IPS-18c (cell line): ENCODE measurements around the gene ITGB5.

Source experiments
- H3K4me3 ChIP-seq: 2 replicates; pipeline ENCODE4 v1.7.0; 2013; ENCODE audit warnings: low read depth, mild to moderate bottlenecking, low read length, moderate library complexity; ENCODE audit not compliant: insufficient read depth
- H3K9me3 ChIP-seq: one replicate; pipeline ENCODE4 v1.6.1; 2013; ENCODE audit warnings: mild to moderate bottlenecking, low read length, moderate library complexity; ENCODE audit not compliant: control insufficient read depth, insufficient read depth

Gene ITGB5

DNA sequence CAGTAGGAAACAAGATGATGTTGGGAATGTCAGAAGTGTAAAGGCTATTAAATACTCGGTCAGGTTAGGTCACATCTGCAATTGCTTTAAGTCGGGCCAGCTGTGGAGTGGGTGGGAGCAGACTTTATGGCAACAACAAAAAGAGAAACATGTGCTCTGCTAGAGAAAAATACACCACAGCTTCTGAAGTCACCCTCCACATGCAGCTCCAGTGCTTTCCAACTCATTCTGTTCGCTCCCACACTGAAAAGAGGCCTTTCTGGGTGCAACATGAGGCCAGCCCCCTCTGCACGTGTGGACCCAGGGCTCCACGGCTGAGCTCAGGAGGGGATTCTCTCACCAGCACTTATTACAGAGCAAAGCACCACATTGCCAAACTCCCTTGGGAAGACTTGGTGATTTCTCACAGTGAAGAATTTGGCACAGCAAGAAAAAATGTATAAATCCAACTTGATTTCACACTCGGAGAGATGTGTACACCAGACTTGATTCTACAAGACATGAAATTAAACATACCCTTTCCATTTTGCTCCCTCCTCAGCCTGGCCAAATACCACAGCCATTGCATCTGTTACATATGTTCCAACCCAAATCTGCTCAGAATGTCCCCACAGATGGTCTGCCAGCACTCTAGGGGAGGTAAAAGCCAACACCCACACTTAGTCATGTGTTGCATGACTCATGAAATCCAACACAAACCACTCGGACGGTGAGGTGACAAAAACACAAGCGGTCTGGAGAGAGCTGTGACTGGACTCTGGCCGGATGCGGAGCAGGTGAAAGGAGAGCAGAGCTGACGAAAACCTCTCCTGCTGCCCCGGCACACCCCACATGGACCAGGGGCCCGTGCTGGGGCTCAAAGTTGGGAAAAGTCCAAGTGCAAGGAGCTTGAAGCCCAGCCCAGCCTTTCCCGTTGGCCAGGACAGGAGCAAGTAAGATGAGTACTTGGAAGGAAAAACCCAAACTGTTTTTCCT lies 74.6 kb downstream of the ITGB5 start:
- Histone ChIP-seq H3K4me3 (no peak overlapping the region), H3K9me3 (no peaks in the 10 kb centered on the region)

DNA sequence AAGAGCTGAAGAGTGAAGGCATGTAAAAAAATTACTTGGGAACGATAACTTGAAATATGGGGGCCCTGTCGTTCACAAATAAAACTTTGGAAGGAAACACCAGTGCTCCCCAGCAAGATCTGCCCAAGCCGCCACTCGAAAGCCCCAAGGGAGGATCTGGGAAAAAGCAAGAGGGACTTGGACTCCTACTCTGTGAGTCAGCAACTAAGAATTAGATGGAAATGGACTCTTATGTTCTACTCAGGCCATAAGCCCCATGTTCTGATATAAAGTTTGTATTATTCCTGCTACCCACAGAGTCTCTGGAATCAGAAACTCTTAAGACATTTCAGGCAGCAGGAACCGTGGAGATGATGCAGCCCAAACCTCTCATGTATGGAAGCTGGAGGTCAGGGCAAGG lies 75.7 kb downstream of the ITGB5 start:
- Histone ChIP-seq H3K9me3 (no peaks in the 10 kb centered on the region), H3K4me3 (no peak overlapping the region)

DNA sequence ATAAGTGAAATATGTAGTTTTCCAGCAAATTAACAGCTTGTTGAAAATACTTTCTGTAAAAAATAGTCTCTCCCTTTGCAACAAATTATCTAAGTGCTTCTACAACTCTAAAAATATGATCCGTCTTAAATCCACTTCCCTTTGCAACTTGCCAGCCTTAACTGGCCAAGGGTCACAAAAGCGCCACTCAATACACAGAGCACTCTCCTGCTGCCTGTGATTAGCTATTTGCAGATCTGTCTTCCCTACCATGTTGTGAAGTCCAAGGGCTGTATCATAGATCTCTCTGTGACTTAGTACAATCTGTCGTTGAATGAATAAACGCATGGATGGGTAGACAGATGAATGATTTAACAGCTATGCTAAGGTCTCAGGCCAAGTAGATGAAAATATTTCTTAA lies 76.2 kb downstream of the ITGB5 start:
- no peaks in the 10 kb centered on the region for H3K9me3 ChIP-seq
- H3K4me3 ChIP-seq: no peak overlapping the region

DNA sequence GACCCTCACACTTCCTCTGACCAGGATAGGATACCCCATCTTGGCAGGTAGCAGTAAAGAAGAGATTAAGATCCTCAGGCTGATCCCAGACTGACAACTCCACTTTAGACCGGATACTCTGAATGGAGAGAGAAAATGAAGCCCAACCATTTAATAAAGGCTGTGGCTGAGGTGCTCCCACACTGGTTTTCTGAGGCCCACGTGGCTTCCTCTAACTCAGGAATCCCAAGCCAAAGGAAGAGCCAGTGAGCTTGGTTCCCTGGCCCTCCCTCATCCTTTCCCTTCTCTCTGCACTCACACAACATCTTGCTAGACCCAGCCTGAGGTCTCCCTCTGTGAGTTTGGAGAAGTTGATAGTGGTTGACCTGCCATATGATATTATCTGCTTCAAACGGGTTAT lies 78.1 kb downstream of the ITGB5 start:
- no peak overlapping the region for H3K4me3 ChIP-seq
- H3K9me3 ChIP-seq: no peaks in the 10 kb centered on the region

DNA sequence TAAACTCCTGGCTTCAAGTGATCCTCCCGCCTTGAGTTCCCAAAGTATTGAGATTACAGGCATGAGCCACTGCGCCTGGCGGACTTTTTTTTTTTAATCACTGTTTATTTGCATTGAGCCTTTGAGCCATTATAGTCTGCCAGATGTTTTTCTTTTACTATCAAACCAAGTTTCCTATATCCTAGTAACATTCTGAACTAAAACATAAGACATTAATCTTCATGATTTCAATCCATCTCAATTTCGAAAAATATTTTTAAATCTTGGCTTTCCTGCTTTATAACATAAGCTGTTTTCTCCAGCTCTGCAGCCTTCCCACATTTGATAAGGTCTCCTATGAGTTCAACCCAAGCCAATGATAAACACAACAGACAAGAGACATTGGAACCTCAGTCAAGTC lies 81.5 kb downstream of the ITGB5 start:
- no peak overlapping the region for H3K4me3 ChIP-seq
- no peaks in the 10 kb centered on the region for H3K9me3 ChIP-seq

DNA sequence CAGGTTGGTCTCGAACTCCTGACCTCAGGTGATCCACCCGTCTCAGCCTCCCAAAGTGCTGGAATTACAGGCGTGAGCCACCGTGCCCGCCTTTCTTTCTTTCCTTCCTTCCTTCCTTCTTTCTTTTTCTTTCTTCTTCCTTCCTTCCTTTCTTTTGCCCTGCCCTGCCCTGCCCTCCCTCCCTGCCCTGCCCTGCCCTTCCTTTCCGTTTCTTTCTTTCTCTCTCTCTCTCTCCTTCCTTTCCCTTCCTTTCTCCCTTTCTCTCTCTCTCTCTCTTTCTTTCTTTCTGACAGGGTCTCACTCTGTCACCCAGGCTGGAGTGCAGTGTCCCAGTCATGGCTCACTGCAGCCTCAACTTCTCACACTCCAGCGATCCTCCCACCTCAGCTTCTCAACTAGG lies 82.3 kb downstream of the ITGB5 start:
- no peaks in the 10 kb centered on the region for H3K9me3 ChIP-seq

DNA sequence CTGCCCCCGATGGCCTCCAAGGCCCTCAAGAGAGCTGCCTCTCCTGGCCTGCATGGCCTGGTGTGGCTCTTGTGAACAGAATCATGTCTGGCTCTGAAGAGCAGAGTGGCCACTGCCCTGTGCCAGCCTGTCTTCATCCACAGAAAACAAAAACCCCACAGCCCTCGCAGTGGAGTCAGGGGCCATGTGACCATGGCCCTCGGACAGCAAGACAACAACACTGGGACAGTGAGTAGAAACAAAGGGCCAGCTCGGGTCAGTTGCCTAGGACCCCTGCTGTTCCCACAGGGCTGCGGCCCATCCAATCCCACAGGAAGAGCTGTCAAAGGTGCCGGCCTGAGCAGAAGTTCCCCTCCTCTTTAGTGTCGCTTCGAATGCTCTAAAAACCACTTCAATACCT lies 84.5 kb downstream of the ITGB5 start:
- no peaks in the 10 kb centered on the region for H3K9me3 ChIP-seq
- no peak overlapping the region for H3K4me3 ChIP-seq

More for the DNA sequence above, 82.3 kb downstream of the ITGB5 start:
- no peak overlapping the region for H3K4me3 ChIP-seq

DNA sequence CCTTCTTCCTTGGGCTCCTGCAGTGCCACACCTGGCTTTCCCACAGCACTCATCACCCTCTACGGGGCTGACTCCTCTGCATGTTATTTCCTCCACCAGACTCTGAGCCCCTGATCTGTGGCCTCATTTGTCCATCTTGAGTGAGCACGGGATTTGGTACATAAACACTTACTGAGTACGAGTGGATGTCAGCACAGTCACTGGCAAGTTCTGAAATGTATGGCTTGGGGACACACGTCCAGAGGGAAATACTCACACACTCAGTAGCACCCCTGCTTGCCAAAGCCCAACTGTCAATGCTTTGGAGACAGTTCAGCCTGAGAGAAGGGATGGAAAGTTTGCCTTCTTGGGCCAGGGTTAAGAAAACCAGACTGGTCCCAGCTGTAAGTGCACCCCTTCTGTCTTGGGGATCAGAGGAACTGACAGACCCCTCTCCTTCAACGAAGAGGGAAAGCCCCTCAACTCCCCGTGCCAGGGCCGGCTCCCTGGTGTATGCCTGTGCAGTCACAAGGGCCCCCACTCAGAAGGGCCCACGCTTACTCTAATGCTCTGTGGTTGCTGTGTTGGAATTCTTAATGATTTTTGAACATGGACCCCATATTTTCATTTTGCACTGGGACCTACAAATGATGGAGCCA lies 85.0 kb downstream of the ITGB5 start:
- Histone ChIP-seq H3K4me3 (no peak overlapping the region), H3K9me3 (no peaks in the 10 kb centered on the region)

DNA sequence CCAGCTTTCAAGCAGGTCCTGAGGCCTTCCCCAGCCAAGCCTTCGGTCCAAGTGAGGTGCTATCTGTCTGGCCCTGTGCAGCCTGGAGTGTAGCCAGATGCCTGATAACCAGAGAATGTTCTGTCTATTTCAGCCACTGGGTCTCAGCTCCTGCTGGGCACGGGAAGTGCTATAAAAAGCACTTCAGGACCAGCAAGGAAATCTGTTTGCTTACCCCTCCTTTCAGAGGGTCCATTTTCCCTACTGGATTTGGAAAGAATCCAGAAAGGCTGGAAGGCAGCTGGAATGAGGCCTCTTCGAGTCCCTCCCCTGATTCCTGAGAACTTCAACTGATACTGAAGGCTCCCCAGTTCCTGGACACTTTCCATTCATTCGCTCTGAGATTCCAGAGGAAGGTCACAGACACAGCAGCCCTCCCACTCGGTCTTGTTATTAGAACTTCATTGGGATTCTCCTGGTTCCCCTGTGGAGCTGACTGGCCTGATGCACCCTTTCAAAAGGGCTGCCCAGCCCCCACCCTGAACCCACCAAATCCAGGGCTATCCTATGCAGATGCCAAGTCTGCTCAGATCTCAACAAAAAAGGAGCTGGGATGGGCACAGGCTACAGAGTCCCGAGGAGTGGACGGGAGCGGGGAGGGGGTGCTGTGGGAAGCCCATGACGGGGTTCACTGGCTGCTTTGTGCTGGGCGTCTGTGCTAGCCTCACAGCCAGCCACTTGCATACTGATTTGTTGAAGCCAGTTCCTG lies 86.5 kb downstream of the ITGB5 start:
- Histone ChIP-seq H3K9me3 (no peaks in the 10 kb centered on the region), H3K4me3 (no peak overlapping the region)

DNA sequence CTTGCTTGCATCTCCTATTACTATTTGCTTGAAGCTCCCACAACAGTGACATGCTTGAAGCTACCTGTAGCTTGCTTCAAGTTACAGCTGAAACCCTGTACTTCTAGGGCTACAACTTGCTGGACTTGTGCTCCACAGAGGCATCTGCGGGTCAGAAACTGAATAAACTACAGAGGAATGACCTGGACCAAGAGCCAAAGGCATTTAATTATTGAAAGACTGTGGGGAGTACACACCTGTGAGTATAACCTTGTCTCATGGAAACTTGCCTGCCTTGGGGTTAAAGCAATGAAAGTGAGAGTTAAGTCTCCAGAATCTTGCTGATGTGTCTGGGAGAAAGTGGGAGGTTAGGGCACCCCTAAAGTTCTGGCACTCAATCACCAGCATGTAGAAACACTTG lies 87.1 kb downstream of the ITGB5 start:
- no peak overlapping the region for H3K4me3 ChIP-seq
- H3K9me3 ChIP-seq: no peaks in the 10 kb centered on the region

DNA sequence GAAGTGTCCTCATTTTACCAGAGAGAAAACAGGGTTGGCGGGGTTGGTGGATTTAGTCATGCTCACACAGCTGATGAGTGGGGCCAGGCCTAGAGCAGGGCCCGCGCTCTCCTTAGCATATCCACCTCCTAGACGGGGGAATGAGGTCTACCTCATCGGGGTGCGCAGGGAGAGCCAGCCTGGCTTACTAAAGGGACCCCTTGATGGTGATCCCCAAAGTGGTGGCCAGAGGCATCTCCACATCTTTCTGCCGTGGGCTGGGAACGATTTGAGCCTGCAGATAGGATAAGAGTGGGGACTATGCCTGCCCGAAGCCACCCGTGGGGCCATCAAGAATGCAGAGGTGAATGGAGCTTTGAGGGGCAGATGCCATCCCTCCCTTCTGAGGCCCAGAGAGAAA lies 87.5 kb downstream of the ITGB5 start:
- H3K4me3 ChIP-seq: no peak overlapping the region

DNA sequence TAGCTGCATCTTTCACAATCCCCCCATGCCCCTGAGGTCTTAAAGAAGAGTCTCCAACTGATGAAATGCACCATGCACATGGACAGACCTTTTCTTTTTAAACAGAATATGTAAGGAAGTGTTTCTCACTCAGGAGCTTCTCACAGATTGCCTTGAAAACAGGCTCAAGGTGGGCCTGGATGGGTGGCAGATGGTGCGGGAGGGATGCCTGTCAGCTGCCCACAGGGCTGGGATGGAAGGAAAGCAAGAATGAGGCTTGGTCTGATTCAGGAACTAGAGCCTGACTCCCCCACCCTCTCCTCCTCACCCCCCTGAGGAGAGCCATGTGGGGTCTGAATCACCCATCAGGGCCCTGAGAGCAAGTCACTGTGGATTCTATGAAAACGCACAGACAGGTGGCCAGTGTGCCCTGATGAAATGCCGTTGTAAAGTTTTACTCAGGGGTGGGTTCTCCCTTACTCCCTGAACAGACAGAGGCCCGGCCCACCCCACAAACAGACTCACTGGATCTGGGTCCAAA lies 89.7 kb downstream of the ITGB5 start:
- Histone ChIP-seq H3K4me3 (no peak overlapping the region), H3K9me3 (no peaks in the 10 kb centered on the region)

More for the DNA sequence above, 87.5 kb downstream of the ITGB5 start:
- H3K9me3 ChIP-seq: no peaks in the 10 kb centered on the region

DNA sequence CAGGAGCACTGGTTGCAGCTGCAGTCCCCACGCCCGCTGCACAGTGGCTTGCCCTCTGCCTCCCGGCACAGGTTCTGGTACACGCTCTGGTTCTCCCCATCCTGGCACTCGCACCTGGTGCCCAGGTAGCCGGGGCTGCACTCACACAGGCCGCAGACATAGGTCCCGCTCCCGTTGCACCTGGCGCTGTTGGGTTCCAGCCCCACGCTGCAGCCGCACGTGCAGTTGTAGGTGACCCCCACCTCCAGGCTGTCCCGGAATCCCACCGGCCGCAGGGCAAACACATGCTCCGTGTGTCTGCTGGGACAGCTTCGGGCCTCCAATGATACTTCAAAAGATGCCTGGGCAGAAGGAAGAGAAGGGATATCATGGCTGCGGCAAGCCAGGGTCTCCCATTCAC lies 90.7 kb downstream of the ITGB5 start:
- no peaks in the 10 kb centered on the region for H3K9me3 ChIP-seq

DNA sequence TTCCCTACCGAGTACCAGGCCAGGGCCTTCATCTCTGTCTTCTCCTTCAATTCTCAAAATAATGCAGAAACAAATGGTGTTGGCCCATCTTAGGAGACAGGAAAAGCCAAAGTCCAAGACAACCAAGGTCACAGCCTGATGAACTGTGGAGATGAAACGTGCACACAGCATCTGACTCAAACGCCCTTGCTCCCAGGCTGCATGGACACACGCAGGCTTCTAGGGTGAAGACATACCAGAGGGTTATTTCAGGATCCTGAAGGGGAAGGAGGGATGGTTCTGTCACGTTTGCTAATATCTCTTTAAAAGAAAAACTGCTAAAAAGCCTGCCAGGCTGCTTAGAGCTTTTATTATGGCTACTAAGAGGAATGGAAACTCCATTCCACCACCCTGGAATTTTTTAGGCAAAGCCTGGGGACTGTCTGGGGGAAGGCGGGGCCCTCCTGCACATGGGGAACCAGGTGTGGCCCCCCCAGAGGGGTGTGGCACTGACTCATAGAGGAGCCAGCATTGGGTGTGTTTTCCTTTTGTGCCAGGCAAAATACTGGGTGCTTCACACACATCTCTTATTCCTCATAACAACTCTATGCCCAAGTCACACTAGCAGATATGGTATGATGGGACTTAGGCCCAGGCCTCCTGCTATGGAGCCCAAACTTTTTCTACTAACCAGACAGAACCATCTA lies 94.0 kb downstream of the ITGB5 start:
- Histone ChIP-seq H3K4me3 (no peak overlapping the region), H3K9me3 (no peaks in the 10 kb centered on the region)

More for the DNA sequence above, 90.7 kb downstream of the ITGB5 start:
- H3K4me3 ChIP-seq: no peak overlapping the region

DNA sequence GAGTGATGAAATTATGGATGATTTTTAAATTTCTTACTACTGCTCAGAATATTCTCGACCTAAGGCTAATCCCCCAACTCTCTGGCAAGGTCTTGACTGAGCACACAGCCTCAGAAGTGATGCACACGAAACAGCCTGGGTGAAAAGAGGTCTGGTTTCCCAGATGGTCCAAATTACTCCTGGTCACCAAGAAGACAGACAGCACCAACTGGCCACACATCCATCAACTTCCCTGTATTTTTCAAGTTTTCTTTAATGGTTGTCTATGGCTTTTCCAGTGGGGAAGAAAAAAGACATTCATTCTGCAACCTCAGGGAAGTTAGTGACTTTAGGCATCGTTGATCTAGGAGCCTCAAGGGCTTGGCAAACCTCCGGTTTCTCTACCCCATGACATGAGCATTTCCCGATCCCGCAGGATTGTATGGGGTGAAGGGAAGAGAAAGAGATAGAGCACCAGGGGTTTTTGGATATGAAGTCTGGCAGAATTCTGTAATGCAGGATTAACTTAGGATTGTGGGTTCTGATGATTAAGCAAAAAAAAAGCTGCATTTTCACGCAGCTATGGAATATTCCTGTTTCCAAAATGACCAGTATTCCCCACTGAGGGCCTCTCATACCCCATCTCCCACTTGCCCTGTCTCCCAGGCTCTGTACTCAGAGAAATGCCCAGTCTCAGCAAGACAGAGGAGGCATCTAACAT lies 94.7 kb downstream of the ITGB5 start:
- Histone ChIP-seq H3K9me3 (no peaks in the 10 kb centered on the region), H3K4me3 (no peak overlapping the region)

DNA sequence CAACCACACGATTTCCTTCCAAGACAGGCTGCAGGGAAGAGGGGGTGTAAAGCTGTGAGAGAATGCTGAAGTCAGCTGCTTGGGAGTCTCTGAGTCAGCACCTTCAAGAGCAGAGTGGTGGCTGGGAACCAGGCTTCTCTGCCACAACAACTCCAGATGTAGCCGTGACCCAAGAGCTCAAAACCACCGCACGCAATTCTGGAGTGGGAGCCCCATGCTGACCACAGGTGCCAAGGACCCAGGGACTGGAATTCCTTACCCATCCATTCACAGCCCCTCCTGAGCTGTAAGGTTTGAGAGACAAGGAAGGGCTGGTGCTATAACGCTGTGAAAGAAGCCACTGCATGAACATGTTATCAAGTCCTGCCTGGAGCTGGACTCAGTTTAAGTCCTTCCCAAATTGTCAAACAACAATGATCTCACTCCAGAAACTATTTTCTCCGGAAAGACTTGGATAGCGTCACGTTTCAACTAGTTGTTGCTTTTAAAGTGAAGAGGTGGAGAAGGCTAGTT lies 95.5 kb downstream of the ITGB5 start:
- no peak overlapping the region for H3K4me3 ChIP-seq
- no peaks in the 10 kb centered on the region for H3K9me3 ChIP-seq
